ENCODE results near the gene CSTA.

Gene CSTA

GRCh38 chr3:122324871-122325323, at the start of gene CSTA:
Gene CSTA, plus strand, starts transcription at chr3:122325248. Its CDS starts 45 bp downstream, at chr3:122325293.
- no peak for DNase-seq

- no peak for DNase-seq
Measured at GRCh38 chr3:122281891-122282290, 43.2 kb upstream of the CSTA start.

- DNase-seq: no peak
Measured at GRCh38 chr3:122283796-122284445, 41.1 kb upstream of the CSTA start.

- no peak for DNase-seq
Measured at GRCh38 chr3:122284486-122284885, 40.6 kb upstream of the CSTA start.

DNA sequence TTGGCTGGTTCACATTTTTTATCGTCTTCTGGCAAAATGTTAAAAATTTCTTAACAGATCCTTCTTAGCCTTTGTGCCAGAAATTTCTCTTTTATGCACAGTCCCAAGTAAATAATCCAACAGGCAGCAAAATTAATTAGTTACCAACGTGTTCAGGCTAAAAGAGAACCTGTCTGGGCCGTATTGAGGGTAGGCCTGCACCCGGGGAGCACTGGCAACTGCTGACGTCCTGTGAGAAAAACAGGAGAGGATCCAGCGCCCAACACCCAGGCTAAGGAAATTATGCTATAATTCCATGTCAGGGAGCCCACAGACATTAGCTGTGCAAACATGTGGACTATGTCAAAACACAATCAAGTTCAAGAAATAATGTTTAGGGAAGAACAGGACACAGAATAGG, 30.7 kb upstream of the CSTA start:
- no peak for DNase-seq

GRCh38 chr3:122295266-122296062, 29.6 kb upstream of the CSTA start:
- peak; percentile 25 for DNase-seq

DNA sequence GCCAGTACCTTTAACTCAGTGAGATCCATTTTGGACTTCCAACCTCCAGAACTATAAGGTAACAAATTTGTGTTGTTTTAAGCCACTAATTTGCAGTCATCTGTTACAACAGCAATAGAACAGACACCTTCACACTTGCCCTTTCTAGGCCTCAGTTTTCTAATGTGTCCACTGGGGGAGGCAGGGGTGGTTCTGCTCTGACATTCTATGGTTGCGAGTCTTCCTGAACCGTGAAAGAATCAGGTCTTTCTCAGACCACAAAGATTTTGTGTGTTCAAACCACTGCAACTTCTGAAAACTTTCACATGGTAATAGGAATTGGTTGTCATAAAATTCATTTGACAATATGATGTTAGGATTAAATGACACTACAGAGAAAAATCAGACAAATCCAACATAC, 26.8 kb upstream of the CSTA start:
- no peak for DNase-seq

DNA sequence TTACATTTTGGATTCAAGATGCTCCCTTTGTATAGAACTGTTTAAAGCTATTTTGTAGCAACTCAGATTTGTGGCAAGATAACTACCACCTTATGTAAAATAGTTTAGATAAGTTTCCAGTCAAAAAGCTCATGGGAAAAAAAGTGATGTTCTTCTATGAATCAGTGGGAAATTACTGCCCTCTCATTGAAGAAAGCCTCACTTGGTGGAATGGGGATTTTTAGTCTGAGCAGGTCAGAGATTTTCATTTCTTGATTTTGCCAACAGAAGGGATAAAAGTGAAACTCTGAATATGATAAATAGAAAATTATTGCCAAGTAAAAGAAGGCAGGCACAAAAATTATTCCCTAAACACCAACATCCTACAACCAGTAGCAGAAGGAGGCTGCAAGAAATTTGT, 25.8 kb upstream of the CSTA start:
- no peak for DNase-seq

DNA sequence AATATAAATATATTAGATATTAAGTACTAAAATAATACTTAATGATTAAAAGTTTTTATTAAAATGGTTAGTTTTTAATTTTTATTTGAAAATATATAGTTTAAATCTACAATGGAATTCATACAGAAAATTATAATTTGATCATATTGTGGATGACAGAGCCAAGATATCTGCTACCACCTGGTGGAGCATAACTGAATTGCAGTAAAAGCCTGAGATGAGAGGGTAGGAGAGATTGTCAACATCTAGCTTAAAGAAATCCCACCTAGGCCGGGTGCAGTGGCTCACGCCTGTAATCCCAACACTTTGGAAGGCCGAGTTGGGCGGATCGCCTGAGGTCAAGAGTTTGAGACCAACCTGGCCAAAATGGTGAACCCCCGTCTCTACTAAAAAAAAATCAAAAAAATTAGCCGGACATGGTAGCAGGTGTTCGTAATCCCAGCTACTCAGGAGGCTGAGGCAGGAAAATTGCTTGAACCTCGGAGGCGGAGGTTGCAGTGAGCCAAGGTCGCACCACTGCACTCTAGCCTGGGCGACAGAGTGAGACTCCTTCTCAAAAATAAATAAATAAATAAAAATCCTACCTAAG, 25.1 kb upstream of the CSTA start:
- DNase-seq: no peak

DNA sequence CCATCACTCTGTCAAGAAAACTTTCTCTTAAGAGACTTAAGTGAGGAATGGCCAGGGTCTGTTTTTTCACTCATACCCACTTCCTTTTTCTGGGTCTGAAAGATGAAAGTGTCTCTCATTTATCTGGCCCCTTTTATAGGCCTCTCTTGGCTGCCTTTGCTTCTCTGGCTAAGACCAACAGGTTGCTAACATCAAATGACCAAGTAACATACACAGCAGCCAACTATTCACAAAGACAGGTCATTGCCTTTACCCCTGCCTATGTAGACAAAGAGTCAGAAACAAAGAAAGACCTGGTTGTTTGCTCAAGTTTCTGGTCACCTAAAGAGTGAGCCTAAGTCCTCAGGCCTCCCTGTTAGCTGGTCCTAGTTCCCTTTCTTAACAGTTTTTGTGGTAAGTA, 24.0 kb upstream of the CSTA start:
- no peak for DNase-seq

GRCh38 chr3:122305818-122306621, 19.0 kb upstream of the CSTA start:
- DNase-seq: no peak

- no peak for DNase-seq
Measured at GRCh38 chr3:122306622-122306953, 18.5 kb upstream of the CSTA start.

DNA sequence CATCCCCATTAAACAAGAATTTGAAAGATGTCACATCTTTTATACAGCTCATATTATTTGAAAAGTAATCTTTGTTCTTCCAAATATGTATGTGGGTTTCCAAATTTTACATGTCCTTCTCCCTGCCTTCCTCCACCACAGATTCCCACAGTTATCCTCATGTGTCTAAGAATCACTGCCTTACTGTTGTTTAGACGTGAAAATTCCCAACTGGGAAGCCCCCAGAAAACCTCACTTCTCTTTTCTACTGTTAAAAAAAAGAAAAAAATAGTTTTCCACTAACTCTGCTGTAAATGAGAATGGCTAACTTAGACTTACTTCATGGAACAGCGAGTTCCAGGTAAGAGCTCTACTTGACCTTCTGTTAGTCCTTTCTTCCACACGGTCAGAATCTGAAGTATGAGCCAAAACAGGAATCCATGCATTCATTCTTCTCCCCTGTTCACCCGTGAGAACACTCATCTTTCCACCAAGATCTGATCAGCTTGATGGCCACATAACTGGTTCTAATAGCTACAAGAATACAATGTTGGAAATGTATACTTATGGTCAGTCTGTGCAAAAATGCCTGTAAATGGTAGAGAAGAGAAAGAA, 17.9 kb upstream of the CSTA start:
- DNase-seq: no peak

DNA sequence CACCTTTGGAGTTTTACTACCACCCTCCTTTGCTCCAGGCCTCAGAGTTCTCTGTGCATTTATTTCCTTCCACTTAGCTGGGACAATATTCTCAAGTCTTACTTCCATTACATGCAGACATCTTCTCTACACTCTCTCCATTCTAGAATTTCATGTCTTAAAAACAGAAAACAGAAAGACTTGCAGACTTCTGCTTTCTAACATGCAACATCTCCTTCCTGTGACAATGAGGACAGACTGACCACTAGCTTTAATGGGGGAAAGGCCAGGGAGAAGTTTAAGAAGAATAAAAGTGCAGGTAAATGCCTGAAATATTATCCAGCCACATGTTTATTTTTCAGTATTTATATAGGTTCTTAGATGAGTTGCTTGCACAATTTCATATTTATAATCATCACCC, 17.1 kb upstream of the CSTA start:
- DNase-seq: no peak

GRCh38 chr3:122310361-122310760, 14.7 kb upstream of the CSTA start:
- DNase-seq: no peak

- DNase-seq: no peak
Measured at GRCh38 chr3:122312826-122313225, 12.2 kb upstream of the CSTA start.

GRCh38 chr3:122313281-122313680, 11.8 kb upstream of the CSTA start:
- DNase-seq: no peak

DNA sequence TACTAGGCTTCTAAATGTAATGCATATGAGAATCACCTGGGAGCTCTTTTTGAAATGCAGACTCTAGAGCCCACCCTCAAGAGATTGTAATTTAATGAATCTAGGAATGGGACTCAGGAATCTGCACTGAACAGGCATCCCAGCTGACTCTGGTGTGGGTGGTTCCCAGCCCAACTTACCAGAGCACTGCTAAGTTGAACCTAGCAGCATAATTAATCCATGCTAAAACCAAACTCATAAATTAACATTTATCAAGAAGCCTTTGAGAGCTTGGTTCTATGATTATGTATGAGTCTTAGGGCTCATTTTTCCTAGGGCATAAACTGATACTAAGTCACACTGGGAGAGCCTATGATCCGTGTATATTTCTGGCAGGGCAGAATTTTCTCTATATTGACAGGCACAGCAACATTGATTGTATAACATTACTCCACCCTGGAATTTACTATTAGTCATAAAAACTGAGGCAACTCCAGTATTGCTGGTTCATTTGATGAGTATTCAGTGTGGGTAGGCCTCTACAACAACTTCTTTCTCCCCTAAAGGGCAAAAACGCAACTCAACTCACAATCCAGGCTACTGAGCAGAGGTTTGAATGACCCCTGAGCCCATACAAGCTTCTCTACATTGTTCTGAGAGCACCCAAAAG, 10.7 kb upstream of the CSTA start:
- DNase-seq: no peak

- no peak for DNase-seq
Measured at GRCh38 chr3:122315619-122316018, 9.4 kb upstream of the CSTA start.

DNA sequence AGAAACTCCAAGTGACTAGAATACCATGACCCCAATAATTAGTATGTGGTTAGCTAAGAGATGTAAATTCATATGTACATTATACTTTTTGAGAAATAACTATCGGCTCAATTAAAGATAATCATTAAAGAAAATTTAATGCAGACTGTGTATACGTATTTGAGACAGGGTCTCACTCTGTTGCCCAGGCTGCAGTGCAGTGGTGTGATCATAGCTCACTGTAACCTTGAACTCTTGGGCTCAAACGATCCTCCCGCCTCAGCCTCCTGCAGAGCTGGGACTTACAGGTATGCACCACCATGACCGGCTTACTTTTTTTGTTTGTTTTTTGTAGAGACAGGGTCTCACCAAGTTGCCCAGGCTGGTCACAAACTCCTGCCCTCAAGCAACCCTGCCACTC, 8.7 kb upstream of the CSTA start:
- no peak for DNase-seq

- no peak for DNase-seq
Measured at GRCh38 chr3:122318620-122319019, 6.4 kb upstream of the CSTA start.
